22Rv1 (cell line): ENCODE measurements around the gene EIPR1.

Experiments
- CTCF ChIP-seq: fragments of 450-650 bp; IDR thresholded peaks from 2 replicates; pipeline ENCODE4 v1.5.1; 2017; ENCODE audit warnings: mild to moderate bottlenecking
- ZFX ChIP-seq: fragments of 450-650 bp; IDR thresholded peaks from 2 replicates; pipeline ENCODE4 v1.6.1; 2017; ENCODE audit warnings: antibody characterized with exemption, borderline replicate concordance

- TF ChIP-seq CTCF (no peak), ZFX (no peak)
Measured at GRCh38 chr2:3210257-3210656, 167.4 kb downstream of the EIPR1 start.
